SU-DHL-6 (cell line): Measurements from ENCODE around the gene NEU2.

Experiments used
- H2AFZ ChIP-seq: fragments of 200-600 bp; sonication (generic); 2 replicates; pipeline ENCODE4 v1.6.1; 2014; ENCODE audit warnings: low read depth, mild to moderate bottlenecking, moderate library complexity, mixed read lengths, antibody characterized with exemption, low read length; ENCODE audit not compliant: severe bottlenecking
- H3F3A ChIP-seq: fragments of 200-600 bp; shearing (Covaris generic); 2 replicates; pipeline ENCODE4 v1.6.0; 2016; ENCODE audit warnings: antibody characterized with exemption, mild to moderate bottlenecking; ENCODE audit not compliant: insufficient read depth
- H3K27ac ChIP-seq: fragments of 200-600 bp; sonication (generic); 2 replicates; pipeline ENCODE4 v1.5.1; 2016; ENCODE audit warnings: low read depth, mild to moderate bottlenecking, low read length, moderate library complexity, mixed read lengths
- H3K27me3 ChIP-seq: fragments of 200-600 bp; sonication (generic), shearing (Covaris generic); 2 replicates; pipeline ENCODE4 v1.6.0; 2014; ENCODE audit warnings: mild to moderate bottlenecking, low read length
- H3K36me3 ChIP-seq: fragments of 200-600 bp; sonication (generic); 2 replicates; pipeline ENCODE4 v1.6.1; 2014; ENCODE audit warnings: mild to moderate bottlenecking, low read length, mixed read lengths
- H3K4me2 ChIP-seq: fragments of 300-600, 200-600 bp; shearing (Covaris generic), sonication (generic); 2 replicates; pipeline ENCODE4 v1.6.0; 2014; ENCODE audit warnings: low read length, low read depth, mild to moderate bottlenecking; ENCODE audit not compliant: poor library complexity, severe bottlenecking
- H3K4me3 ChIP-seq: fragments of 200-600 bp; sonication (generic); 2 replicates; pipeline ENCODE4 v1.5.1; 2014; ENCODE audit warnings: antibody characterized with exemption, low read length, mild to moderate bottlenecking, mixed read lengths; ENCODE audit not compliant: insufficient read depth, poor library complexity, severe bottlenecking
- H3K79me2 ChIP-seq: fragments of 200-600 bp; sonication (generic); 2 replicates; pipeline ENCODE4 v1.6.1; 2014; ENCODE audit warnings: mild to moderate bottlenecking, low read length, moderate library complexity; ENCODE audit not compliant: insufficient read depth
- H3K9ac ChIP-seq: fragments of 200-600 bp; sonication (generic); 2 replicates; pipeline ENCODE4 v1.7.0; 2014; ENCODE audit warnings: mild to moderate bottlenecking, low read length
- H3K9me2 ChIP-seq: fragments of 200-600 bp; sonication (generic); replicated peaks from 2 replicates; pipeline ENCODE4 v1.6.1; 2014; ENCODE audit warnings: low read length; ENCODE audit not compliant: insufficient read depth
- H3K9me3 ChIP-seq: fragments of 200-600 bp; sonication (generic); 2 replicates; pipeline ENCODE4 v1.6.1; 2014; ENCODE audit warnings: low read length, mixed read lengths; ENCODE audit not compliant: insufficient read depth
- H4K20me1 ChIP-seq: fragments of 200-600 bp; sonication (generic); 2 replicates; pipeline ENCODE4 v1.6.1; 2014; ENCODE audit warnings: low read depth, mild to moderate bottlenecking, antibody characterized with exemption, low read length, moderate library complexity, mixed read lengths
- EZH2phosphoT487 ChIP-seq: fragments of 200-600 bp; sonication (generic), shearing (Covaris generic); conservative IDR thresholded peaks from 2 replicates; pipeline ENCODE4 v1.6.1; 2018; ENCODE audit warnings: mild to moderate bottlenecking, antibody characterized with exemption, low read length, moderate library complexity, mixed read lengths
- TF ChIP-seq, protein P1 (sequence below): fragments of 200-600 bp; sonication (generic); IDR thresholded peaks from one replicate; pipeline ENCODE4 v1.5.1; 2017; ENCODE audit warnings: antibody characterized with exemption, mild to moderate bottlenecking, low read length, moderate library complexity; ENCODE audit not compliant: insufficient read depth, poor library complexity, severe bottlenecking

Gene NEU2

DNA sequence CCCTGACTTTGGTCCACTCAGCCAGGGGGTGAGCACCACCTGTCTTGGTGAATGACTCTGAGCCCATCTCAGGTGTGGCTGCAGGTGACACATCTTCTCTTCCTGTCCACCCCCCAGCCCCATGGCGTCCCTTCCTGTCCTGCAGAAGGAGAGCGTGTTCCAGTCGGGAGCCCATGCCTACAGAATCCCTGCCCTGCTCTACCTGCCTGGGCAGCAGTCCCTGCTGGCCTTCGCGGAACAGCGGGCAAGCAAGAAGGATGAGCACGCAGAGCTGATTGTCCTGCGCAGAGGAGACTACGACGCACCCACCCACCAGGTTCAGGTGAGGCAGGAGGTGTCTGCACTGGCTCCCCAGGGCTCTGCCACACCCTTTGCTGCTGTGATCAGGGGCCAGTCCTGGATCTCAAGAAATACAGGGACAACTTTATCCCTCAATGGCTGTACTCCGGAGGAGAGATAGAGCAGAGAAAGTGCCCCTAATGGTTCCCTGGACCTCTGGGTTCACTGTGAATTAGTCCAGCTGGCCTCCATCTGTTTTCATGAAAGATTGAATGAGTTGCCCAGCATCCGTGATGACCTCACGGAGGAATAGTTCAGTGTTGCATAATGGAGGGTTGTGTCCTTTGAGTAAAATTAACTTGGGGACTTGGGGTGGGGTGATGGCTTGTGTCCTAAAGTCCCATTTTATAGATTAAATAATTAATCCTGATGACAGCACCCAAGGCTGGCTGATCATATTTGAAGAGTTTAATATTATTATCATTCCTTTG lies at the start of gene NEU2:
Gene NEU2, plus strand, starts transcription at position 122 of the 770 bp plus-strand sequence. Its CDS starts 0 bp downstream, at position 122.
- no peak within 1 kb of the TSS for H2AFZ ChIP-seq

DNA sequence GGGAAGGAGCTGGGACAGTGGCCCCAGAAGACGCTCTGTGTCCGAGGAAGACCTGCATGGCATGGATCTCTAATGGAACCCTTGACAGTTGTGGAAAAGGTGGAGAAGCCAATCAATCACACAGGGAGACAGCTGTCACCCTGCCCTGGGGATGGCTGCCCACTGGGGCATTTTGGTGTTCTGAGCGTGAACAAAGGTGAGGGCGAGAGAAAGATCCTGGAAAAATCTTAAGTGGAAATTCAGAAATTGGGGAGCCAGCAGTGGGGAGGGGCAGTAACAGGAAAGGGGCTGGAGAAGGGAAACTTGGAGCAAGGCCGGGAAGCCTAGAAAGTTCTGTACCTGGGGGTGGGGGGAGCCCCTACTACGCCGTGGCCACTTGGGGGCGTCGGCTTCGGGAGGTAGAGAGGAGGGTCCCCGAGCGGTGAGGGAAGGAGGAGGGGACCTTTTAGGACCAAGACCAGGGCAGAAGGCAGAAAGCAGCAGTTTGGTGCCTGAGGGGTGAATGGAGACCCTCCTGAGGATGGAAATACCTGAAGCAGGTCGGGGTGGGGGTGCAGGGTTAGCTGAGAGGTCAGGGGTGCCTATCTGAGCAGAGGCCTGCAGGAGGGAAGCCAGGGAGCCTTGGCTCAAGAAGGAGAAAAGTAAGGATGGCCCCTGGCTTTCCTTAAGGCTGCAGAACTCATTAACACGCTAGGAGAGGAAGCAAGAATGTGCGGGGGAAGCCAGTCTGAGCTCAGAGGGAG lies 49.4 kb upstream of the NEU2 start:
- Histone ChIP-seq H3K27ac (no peak overlapping the region), H3F3A (no peaks in the 10 kb centered on the region), H3K4me3 (no peak overlapping the region), H2AFZ (no peak overlapping the region), H3K4me2 (no peak overlapping the region), H3K9me3 (no peaks in the 10 kb centered on the region), H3K27me3 (no peaks in the 10 kb centered on the region), H3K9me2 (no peaks in the 10 kb centered on the region), H4K20me1 (no peaks in the 10 kb centered on the region), H3K36me3 (no peaks in the 10 kb centered on the region), H3K79me2 (no peaks in the 10 kb centered on the region), H3K9ac (no peak overlapping the region)
- TF ChIP-seq EZH2phosphoT487: no peak
- TF ChIP-seq, protein P1, sequence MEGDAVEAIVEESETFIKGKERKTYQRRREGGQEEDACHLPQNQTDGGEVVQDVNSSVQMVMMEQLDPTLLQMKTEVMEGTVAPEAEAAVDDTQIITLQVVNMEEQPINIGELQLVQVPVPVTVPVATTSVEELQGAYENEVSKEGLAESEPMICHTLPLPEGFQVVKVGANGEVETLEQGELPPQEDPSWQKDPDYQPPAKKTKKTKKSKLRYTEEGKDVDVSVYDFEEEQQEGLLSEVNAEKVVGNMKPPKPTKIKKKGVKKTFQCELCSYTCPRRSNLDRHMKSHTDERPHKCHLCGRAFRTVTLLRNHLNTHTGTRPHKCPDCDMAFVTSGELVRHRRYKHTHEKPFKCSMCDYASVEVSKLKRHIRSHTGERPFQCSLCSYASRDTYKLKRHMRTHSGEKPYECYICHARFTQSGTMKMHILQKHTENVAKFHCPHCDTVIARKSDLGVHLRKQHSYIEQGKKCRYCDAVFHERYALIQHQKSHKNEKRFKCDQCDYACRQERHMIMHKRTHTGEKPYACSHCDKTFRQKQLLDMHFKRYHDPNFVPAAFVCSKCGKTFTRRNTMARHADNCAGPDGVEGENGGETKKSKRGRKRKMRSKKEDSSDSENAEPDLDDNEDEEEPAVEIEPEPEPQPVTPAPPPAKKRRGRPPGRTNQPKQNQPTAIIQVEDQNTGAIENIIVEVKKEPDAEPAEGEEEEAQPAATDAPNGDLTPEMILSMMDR: no peak

More for the DNA sequence above, at the start of gene NEU2:
- no peak within 1 kb of the TSS for H3K4me3 ChIP-seq
- H3F3A ChIP-seq: no peaks in the 10 kb centered on the region
- TF ChIP-seq EZH2phosphoT487: no peak
- TF ChIP-seq, protein P1: no peak
- no peaks in the 10 kb centered on the region for H3K9me3 ChIP-seq
- no peaks in the 10 kb centered on the region for H4K20me1 ChIP-seq
- H3K9ac ChIP-seq: no peak within 1 kb of the TSS
- no peaks in the 10 kb centered on the region for H3K9me2 ChIP-seq
- H3K79me2 ChIP-seq: no peaks in the 10 kb centered on the region
- no peaks in the 10 kb centered on the region for H3K27me3 ChIP-seq
- no peak within 1 kb of the TSS for H3K4me2 ChIP-seq
- no peaks in the 10 kb centered on the region for H3K36me3 ChIP-seq
- no peak within 1 kb of the TSS for H3K27ac ChIP-seq

DNA sequence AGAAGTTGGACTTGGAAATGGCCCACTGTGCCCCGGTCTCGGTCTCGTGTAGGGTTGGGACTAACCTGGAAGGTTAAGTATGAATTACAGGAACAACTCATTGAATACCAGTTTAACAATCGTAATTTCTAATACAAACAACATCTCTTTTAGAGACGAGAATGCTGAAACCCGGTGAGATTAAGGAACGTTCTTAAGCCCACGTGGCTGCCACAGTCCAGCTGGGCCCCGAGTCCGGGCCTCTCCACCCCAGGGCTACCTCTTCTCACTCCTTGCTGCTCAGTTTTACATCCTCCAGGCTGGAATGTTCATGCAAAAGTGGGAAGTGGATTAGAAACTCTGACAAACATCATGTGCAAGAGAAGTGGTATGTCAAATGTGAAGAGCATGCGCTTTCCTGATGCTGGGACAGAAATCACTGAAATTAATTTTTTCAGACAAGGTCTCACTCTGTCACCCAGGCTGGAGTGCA lies 48.8 kb upstream of the NEU2 start:
- no peaks in the 10 kb centered on the region for H4K20me1 ChIP-seq
- H3F3A ChIP-seq: no peaks in the 10 kb centered on the region
- TF ChIP-seq, protein P1: no peak
- TF ChIP-seq EZH2phosphoT487: no peak
- no peak overlapping the region for H3K27ac ChIP-seq
- H3K27me3 ChIP-seq: no peaks in the 10 kb centered on the region
- H3K36me3 ChIP-seq: no peaks in the 10 kb centered on the region
- no peaks in the 10 kb centered on the region for H3K9me2 ChIP-seq
- no peak overlapping the region for H2AFZ ChIP-seq
- H3K9ac ChIP-seq: no peak overlapping the region
- H3K79me2 ChIP-seq: no peaks in the 10 kb centered on the region
- no peak overlapping the region for H3K4me3 ChIP-seq
- no peak overlapping the region for H3K4me2 ChIP-seq
- H3K9me3 ChIP-seq: no peaks in the 10 kb centered on the region
